HepG2 (cell line): ENCODE measurements around the gene PSMB3. TPM values are rescaled to one million over a fixed set of nuclear protein-coding genes. Genes with fewer than 3 reads are reported as not detected.
A peak's percentile ranks its signal among the peaks of the same experiment; 100 is the strongest.

Source experiments
- GLMP ChIP-seq: sonication (generic); formaldehyde crosslinking; IDR thresholded peaks from 2 replicates; pipeline ENCODE4 v1.9.0; 2021; ENCODE audit warnings: missing genetic modification reagents, mild to moderate bottlenecking, borderline replicate concordance
- GZF1 ChIP-seq: sonication (generic); formaldehyde crosslinking; IDR thresholded peaks from 2 replicates; pipeline ENCODE4 v1.5.1; 2020; ENCODE audit warnings: mild to moderate bottlenecking, missing genetic modification reagents
- KMT2B ChIP-seq: IDR thresholded peaks from 2 replicates; pipeline ENCODE4 v1.6.1; 2016; ENCODE audit warnings: missing genetic modification reagents, missing compliant biosample characterization
- MBNL3 ChIP-seq: fragments of 250-450 bp; sonication (Bioruptor Pico); conservative IDR thresholded peaks from 2 replicates; pipeline ENCODE4 v1.8.0; 2022; ENCODE audit warnings: mild to moderate bottlenecking, inconsistent platforms
- NCOA1 ChIP-seq: sonication (generic); formaldehyde crosslinking; IDR thresholded peaks from 2 replicates; pipeline ENCODE4 v1.9.0; 2021; ENCODE audit warnings: missing genetic modification reagents
- PAF1 ChIP-seq: IDR thresholded peaks from 2 replicates; pipeline ENCODE4 v1.6.1; 2016; ENCODE audit warnings: missing genetic modification reagents, missing compliant biosample characterization
- POLR2AphosphoS2 ChIP-seq: IDR thresholded peaks from 2 replicates; pipeline ENCODE4 v1.6.1; 2011; ENCODE audit warnings: low read depth, low read length, improper control_type of control experiment
- RAD21 ChIP-seq: fragments of 450-650 bp; formaldehyde crosslinking; IDR thresholded peaks from 2 replicates; pipeline ENCODE4 v1.5.0; 2020; ENCODE audit warnings: mild to moderate bottlenecking
- RFXANK ChIP-seq: IDR thresholded peaks from 2 replicates; pipeline ENCODE4 v1.6.1; 2016
- SOX6 ChIP-seq, 2 experiments: fragments of 450-650 bp in 1 of 2; sonication (generic) in 1 of 2; formaldehyde crosslinking in 1 of 2; IDR thresholded peaks; 2 replicates each; pipeline versions ENCODE4 v1.4.0 to v1.6.1; 2017 to 2020; ENCODE audit warnings: antibody characterized with exemption in 1 of 2, mild to moderate bottlenecking in 1 of 2, missing genetic modification reagents in 1 of 2
- SSRP1 ChIP-seq: IDR thresholded peaks from 2 replicates; pipeline ENCODE4 v1.6.1; 2016; ENCODE audit warnings: control low read depth
- TSC22D2 ChIP-seq: sonication (generic); formaldehyde crosslinking; IDR thresholded peaks from 2 replicates; pipeline ENCODE4 v1.5.1; 2020; ENCODE audit warnings: missing genetic modification reagents, mild to moderate bottlenecking, borderline replicate concordance
- ZBTB42 ChIP-seq: sonication (generic); formaldehyde crosslinking; IDR thresholded peaks from 2 replicates; pipeline ENCODE4 v1.5.0; 2020; ENCODE audit warnings: mild to moderate bottlenecking, missing genetic modification reagents
- ZFP36 ChIP-seq: fragments of 150-350 bp; IDR thresholded peaks from 2 replicates; pipeline ENCODE4 v1.6.1; 2018; ENCODE audit warnings: borderline replicate concordance, low read length, low read depth; ENCODE audit not compliant: partially characterized antibody
- ZNF33B ChIP-seq: sonication (generic); formaldehyde crosslinking; IDR thresholded peaks from 2 replicates; pipeline ENCODE4 v1.5.1; 2020; ENCODE audit warnings: mild to moderate bottlenecking, missing genetic modification reagents
- ZNF546 ChIP-seq: sonication (generic); formaldehyde crosslinking; conservative IDR thresholded peaks from 2 replicates; pipeline ENCODE4 v1.8.1; 2023; ENCODE audit warnings: mild to moderate bottlenecking, missing genetic modification reagents
- ZNF550 ChIP-seq: sonication (generic); formaldehyde crosslinking; IDR thresholded peaks from 2 replicates; pipeline ENCODE4 v1.4.0; 2020; ENCODE audit warnings: mild to moderate bottlenecking, missing genetic modification reagents, borderline replicate concordance
- ZNF597 ChIP-seq: sonication (generic); formaldehyde crosslinking; IDR thresholded peaks from 2 replicates; pipeline ENCODE4 v1.5.0; 2020; ENCODE audit warnings: missing genetic modification reagents
- ZNF598 ChIP-seq: sonication (generic); formaldehyde crosslinking; IDR thresholded peaks from 2 replicates; pipeline ENCODE4 v1.5.1; 2020; ENCODE audit warnings: mild to moderate bottlenecking, missing genetic modification reagents, borderline replicate concordance
- ZNF777 ChIP-seq: sonication (generic); formaldehyde crosslinking; IDR thresholded peaks from 2 replicates; pipeline ENCODE4 v1.4.0; 2020; ENCODE audit warnings: missing genetic modification reagents
- polyA plus RNA-seq, 8 experiments: library from polyadenylated mRNA; depleted of rRNA in 3 of 8; stranded (reverse) in 7 of 8; unstranded in 1 of 8; fragments of >200 nt; fragmentation: Illumina TruSeq in 4 of 8; extraction: Trizol in 4 of 8; gene quantifications; 2 replicates each; pipeline versions ENCODE4 v1.2.1 to v1.2.3, GENCODE V29; 2011 to 2016; ENCODE audit warnings: low read depth in 4 of 8, missing spikeins in 1 of 8, mixed read lengths in 1 of 8; ENCODE audit not compliant: insufficient read depth in 1 of 8
- total RNA-seq, 5 experiments: library from RNA; depleted of rRNA; stranded (reverse); fragments of >200 nt; fragmentation: Illumina TruSeq; extraction: Trizol; gene quantifications; 2 replicates each; pipeline ENCODE4 v1.2.3, GENCODE V29; 2016; ENCODE audit warnings: low read depth in 1 of 5
- TF ChIP-seq, protein P1 (sequence below): sonication (generic); formaldehyde crosslinking; IDR thresholded peaks from 2 replicates; pipeline ENCODE4 v1.4.0; 2020; ENCODE audit warnings: missing genetic modification reagents
- TF ChIP-seq, protein P2 (sequence below): IDR thresholded peaks from 2 replicates; pipeline ENCODE4 v1.6.1; 2016; ENCODE audit warnings: low read depth, borderline replicate concordance

Gene PSMB3
- total and polyA plus RNA-seq, 2 of the 13 experiments (the other 11 are each of a cell fraction or from before 2014, with no cell fraction given): 366 to 517 TPM

- no peak for TF ChIP-seq POLR2AphosphoS2
- no peak for TF ChIP-seq ZNF597 (CRISPR knock-in tag)
- peak; percentile 73 for TF ChIP-seq ZNF777 (CRISPR knock-in tag)
- no peak; the same call in 1 of the 2 replicates for TF ChIP-seq PAF1
- TF ChIP-seq GLMP (CRISPR knock-in tag): no peak
- no peak for TF ChIP-seq TSC22D2
- no peak for TF ChIP-seq SSRP1
- TF ChIP-seq ZFP36: no peak
- TF ChIP-seq ZNF550 (CRISPR knock-in tag): no peak
- peak; percentile 97 for TF ChIP-seq RAD21 (CRISPR knock-in tag)
- TF ChIP-seq, protein P1, sequence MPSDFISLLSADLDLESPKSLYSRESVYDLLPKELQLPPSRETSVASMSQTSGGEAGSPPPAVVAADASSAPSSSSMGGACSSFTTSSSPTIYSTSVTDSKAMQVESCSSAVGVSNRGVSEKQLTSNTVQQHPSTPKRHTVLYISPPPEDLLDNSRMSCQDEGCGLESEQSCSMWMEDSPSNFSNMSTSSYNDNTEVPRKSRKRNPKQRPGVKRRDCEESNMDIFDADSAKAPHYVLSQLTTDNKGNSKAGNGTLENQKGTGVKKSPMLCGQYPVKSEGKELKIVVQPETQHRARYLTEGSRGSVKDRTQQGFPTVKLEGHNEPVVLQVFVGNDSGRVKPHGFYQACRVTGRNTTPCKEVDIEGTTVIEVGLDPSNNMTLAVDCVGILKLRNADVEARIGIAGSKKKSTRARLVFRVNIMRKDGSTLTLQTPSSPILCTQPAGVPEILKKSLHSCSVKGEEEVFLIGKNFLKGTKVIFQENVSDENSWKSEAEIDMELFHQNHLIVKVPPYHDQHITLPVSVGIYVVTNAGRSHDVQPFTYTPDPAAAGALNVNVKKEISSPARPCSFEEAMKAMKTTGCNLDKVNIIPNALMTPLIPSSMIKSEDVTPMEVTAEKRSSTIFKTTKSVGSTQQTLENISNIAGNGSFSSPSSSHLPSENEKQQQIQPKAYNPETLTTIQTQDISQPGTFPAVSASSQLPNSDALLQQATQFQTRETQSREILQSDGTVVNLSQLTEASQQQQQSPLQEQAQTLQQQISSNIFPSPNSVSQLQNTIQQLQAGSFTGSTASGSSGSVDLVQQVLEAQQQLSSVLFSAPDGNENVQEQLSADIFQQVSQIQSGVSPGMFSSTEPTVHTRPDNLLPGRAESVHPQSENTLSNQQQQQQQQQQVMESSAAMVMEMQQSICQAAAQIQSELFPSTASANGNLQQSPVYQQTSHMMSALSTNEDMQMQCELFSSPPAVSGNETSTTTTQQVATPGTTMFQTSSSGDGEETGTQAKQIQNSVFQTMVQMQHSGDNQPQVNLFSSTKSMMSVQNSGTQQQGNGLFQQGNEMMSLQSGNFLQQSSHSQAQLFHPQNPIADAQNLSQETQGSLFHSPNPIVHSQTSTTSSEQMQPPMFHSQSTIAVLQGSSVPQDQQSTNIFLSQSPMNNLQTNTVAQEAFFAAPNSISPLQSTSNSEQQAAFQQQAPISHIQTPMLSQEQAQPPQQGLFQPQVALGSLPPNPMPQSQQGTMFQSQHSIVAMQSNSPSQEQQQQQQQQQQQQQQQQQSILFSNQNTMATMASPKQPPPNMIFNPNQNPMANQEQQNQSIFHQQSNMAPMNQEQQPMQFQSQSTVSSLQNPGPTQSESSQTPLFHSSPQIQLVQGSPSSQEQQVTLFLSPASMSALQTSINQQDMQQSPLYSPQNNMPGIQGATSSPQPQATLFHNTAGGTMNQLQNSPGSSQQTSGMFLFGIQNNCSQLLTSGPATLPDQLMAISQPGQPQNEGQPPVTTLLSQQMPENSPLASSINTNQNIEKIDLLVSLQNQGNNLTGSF (CRISPR knock-in tag): no peak
- TF ChIP-seq, protein P2, sequence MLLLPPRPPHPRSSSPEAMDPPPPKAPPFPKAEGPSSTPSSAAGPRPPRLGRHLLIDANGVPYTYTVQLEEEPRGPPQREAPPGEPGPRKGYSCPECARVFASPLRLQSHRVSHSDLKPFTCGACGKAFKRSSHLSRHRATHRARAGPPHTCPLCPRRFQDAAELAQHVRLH (CRISPR knock-in tag): peak; percentile 47; the same call in 1 of the 2 replicates
- no peak for TF ChIP-seq GZF1 (CRISPR knock-in tag)
- TF ChIP-seq NCOA1 (CRISPR knock-in tag): no peak
- TF ChIP-seq ZNF546 (CRISPR knock-in tag): peak; percentile 80; the same call in 1 of the 2 replicates
- TF ChIP-seq RFXANK (CRISPR knock-in tag): no peak
- peak; percentile 40; the same call in 1 of the 2 replicates for TF ChIP-seq ZNF33B
- TF ChIP-seq SOX6 (IDR thresholded peaks at IDR 0.05): no peak
- TF ChIP-seq SOX6 (CRISPR knock-in tag; IDR thresholded peaks at IDR 0.05): no peak; the same call in 1 of the 2 replicates
- TF ChIP-seq MBNL3 (CRISPR knock-in tag): no peak
- no peak for TF ChIP-seq KMT2B (CRISPR knock-in tag)
- no peak for TF ChIP-seq ZNF598 (CRISPR knock-in tag)
- TF ChIP-seq ZBTB42 (CRISPR knock-in tag): no peak
Observed at GRCh38 chr17:38729886-38730525, 22.5 kb upstream of the PSMB3 start, which contains the start of gene CISD3 (continued).
